ENCODE data around the gene TMC4.

DNA sequence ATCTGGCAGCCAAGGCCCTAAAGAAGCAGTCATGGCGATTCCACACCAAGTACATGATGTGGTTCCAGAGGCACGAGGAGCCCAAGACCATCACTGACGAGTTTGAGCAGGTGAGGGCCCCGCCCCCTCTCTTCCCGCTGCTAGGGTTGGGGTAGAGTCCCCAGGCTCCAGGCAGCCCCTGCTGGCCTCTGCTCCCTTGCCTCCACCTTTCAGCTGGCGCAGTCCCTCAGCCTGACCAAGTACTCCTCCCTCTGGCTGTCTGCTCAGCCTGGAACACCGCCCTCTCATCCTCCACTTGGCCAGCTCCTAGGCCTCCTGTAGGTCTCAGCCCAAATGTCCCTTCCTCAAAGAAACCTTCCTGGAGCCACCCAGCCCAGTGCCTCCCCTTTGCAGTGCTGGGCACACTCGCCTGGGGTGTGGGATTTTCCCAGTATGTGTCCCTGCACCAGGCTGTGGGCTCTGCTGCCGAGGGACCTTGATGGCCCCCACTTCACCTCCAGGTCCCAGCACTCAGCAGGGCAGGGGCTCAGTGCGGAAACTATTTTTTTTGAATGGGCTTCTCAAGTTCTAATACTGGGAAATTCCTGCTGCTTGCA lies 19.1 kb downstream of the TMC4 start:
- TF ChIP-seq, protein P1, sequence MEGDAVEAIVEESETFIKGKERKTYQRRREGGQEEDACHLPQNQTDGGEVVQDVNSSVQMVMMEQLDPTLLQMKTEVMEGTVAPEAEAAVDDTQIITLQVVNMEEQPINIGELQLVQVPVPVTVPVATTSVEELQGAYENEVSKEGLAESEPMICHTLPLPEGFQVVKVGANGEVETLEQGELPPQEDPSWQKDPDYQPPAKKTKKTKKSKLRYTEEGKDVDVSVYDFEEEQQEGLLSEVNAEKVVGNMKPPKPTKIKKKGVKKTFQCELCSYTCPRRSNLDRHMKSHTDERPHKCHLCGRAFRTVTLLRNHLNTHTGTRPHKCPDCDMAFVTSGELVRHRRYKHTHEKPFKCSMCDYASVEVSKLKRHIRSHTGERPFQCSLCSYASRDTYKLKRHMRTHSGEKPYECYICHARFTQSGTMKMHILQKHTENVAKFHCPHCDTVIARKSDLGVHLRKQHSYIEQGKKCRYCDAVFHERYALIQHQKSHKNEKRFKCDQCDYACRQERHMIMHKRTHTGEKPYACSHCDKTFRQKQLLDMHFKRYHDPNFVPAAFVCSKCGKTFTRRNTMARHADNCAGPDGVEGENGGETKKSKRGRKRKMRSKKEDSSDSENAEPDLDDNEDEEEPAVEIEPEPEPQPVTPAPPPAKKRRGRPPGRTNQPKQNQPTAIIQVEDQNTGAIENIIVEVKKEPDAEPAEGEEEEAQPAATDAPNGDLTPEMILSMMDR (optimal IDR thresholded peaks at IDR 0.05 in 1 of 3, IDR thresholded peaks at IDR 0.05 in 1 of 3, conservative IDR thresholded peaks at IDR 0.05 in 1 of 3; ENCODE audit: extremely low read depth in 1 of 3, insufficient read depth in 2 of 3, low read length in 3 of 3): no peak
- TF ChIP-seq EZH2 (IDR thresholded peaks at IDR 0.05; ENCODE audit: low read length): no peak
